ENCODE results near the gene C16orf54.
"Not testable (repeated sequence)": the region's sequence is repeated elsewhere in the genome, so short reads cannot be mapped to it uniquely, and the experiment has no call there.

The C16orf54 gene

DNA sequence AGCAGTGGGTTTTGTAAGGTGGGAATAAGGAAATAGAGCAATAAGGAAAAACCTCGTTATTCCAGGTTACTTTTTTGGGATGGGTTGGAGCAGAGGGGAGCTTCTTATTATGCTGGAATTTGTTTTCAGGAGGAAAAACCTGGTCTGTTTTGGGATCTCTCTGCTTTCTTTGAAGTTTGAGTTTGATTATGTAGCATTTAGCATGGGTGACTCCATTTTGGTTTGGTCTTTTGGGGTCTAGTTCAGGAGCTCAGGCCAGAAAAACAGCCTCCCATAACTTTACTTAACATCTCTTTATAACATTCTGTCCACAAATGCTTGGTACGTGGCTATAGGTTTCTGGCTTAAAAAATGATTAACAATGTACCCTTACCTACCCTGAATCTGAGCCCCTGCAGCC, 23.7 kb upstream of the C16orf54 start:
- in situ Hi-C loops (cut with HindIII; ENCODE audit: low sequenced_read_pairs) = no loop called here

DNA sequence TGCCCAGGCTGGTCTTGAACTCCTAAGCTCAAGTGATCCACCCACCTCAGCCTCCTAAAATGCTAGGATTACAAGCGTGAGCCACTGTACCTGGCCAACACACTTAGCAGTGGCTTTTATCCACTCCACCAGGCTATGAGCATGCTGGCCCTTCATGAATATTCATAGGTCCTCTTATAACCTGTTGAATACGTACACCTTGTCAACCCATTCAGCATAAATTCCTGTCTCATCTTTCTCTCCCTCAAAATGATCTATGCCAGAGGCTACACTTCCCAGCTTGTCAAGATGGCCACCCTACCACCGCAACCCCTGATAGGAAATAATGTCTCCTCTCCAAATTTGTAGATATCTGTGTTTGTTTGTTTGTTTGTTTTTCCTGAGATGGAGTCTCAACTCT, 21.3 kb upstream of the C16orf54 start:
- in situ Hi-C loops (cut with HindIII; ENCODE audit: low sequenced_read_pairs) = no loop called here

DNA sequence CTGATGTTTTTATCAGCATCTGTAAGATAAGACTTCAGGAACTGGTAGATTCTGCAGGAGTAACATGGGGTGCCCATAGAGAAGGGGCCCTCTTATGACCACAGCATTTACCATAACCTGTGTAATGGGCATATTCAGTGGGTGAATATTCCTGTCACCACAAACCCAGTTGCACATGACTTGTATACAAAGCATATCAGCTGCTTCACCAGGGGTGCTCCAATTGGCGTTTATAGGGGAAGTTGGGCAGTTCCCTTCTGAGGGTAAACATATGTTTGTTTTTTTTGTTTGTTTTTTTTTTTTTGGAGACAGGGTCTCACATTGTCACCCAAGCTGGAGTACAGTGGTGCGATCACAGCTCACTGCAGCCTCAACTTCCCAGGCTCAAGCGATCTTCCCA, 20.8 kb upstream of the C16orf54 start:
- in situ Hi-C loops (cut with HindIII; ENCODE audit: low sequenced_read_pairs) = no loop called here

DNA sequence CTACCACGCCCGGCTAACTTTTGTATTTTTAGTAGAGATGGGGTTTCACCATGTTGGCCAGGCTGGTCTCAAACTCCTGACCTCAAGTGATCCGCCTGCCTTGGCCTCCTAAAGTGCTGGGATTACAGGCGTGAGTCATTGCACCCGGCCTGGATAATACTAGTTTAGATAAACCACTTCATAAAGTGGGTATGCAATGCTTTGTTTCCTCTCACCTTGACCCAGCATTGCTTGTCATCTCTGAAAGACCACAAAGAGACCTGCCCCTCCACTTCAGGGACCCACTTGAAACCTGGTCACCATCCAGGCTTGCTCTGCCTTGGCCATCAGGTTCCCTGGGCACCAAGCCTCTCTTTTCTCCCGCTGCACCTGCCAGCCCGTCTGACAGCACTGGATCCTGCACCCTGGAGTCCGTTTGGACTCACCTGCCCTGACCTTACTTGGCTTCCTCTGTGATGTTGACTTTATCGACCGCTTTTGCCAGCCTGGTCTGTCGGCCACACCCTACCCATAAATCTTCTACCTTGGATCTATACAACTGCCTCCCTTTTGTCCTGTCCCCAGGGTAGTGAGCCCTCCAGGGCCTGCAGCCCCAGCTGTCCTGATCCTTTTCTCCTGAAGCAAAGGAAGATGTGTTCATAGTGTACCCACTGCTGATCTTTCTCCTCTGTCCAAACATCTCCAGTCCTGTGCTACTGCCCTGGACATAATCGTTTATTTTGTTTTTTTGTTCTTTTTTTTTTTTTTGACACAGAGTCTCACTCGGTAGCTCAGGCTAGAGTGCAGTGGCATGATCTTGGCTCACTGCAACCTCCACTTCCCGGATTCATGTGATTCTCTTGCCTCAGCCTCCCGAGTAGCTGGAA, 19.6 kb upstream of the C16orf54 start:
- in situ Hi-C loops (cut with HindIII; ENCODE audit: low sequenced_read_pairs) = no loop called here

DNA sequence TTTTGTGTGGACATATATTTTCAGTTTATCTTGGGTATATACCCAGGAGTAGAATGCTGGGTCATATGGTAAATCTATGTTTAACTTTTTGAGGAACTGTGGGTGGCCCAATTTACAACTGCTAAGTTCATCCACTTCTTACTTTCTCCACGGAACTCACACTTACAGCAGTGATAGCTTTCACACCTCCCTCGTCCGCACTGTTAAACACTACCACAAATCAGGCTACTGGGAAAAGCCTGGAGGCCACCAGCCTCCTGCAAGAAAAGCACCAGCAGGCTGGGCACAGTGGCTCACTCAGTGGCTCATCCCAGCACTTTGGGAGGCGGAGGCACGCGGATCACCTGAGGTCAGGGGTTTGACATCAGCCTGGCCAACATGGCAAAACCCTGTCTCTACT, 17.5 kb upstream of the C16orf54 start:
- in situ Hi-C loops (cut with HindIII; ENCODE audit: low sequenced_read_pairs) = no loop called here

DNA sequence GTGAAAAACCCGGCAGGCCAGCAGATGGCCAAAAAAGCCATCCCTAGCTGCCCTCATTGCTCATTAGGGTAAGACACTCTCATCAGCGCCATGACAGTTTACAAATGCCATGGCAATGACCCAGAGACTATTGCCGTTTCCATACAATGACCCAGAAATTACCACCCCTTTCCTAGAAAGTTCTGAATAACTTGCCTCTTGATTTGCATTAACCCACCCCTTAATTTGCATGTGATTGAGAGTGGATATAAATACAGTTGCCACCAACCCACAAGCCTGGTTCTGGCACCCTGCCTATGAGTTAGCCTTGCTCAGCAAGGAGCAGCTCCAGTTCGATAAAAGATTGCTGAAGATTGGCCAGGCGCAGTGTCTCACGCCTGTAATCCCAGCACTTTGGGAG, 16.1 kb upstream of the C16orf54 start:
- in situ Hi-C loops (cut with HindIII; ENCODE audit: low sequenced_read_pairs) = no loop called here

DNA sequence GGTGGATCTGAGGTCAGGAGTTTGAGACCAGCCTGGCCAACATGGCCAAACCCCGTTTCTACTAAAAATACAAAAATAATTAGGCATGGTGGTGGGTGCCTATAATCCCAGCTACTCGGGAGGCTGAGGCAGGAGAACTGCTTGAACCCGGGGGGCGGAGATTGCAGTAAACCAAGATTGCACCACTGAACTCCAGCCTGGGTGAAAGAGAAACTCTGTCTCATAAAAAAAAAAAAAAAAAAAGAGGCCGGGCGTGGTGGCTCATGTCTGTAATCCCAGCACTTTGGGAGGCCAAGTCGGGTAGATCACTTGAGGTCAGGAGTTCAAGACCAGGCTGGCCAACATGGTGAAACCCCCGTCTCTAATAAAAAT, 15.5 kb upstream of the C16orf54 start:
- in situ Hi-C loops (cut with HindIII; ENCODE audit: low sequenced_read_pairs) = not testable (repeated sequence)

DNA sequence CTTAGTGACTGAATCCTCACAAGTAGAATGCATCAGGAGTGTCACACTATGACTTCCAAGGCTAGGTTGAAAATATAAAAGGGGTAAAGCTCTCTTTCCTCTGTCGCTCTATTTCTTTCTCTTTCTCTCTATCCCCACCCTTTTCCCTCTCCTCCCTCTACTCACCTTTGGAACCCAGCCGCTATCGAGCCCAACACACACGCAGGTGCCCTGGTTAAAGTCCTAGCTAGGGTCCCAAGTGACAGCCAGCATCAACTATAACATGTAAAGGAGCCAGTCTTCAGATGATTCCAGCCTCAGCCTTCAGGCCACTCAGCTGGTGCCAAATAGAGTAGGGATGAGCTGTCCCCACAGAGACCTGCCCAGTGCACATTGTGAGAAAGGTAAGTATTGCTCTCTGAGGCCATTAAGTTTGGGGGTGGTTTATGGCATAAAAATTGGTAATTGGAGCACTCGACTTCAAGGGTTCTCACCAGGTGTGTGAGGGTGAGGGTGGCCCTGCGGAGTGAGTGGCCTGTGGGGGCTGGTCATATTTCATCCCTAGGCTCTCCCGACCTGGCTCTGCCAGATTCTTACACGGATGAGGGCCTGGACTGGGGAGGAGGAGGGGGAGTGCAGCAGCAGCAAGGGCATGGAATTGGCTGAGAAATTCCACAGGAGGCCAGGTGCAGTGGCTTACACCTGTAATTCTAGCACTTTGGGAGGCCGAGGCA, 14.9 kb upstream of the C16orf54 start:
- in situ Hi-C loops (cut with HindIII; ENCODE audit: low sequenced_read_pairs) = no loop called here

DNA sequence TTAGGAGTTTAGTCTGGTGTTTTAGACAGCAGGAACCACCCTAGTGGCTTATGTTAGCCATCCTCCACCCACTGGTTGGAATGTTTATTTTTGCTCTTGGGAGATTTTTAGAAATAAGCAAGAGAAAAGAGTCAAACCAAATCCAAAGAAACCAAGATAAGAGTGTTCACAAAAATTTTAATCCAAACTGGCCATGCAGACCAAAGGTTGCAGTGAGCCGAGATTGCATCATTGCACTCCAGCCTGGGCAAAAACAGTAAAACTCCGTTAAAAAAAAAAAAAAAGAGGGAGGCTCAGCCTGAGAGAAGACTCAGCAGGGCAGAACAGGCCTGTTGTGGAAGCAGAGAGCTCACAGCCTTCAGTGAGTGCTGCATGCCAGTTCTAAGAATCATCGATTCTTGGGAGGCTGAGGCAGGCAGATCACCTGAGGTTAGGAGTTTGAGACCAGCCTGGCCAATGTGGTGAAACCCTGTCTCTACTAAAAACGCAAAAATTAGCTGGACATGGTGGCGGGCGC, 12.2 kb upstream of the C16orf54 start:
- in situ Hi-C loops (cut with HindIII; ENCODE audit: low sequenced_read_pairs) = no loop called here

DNA sequence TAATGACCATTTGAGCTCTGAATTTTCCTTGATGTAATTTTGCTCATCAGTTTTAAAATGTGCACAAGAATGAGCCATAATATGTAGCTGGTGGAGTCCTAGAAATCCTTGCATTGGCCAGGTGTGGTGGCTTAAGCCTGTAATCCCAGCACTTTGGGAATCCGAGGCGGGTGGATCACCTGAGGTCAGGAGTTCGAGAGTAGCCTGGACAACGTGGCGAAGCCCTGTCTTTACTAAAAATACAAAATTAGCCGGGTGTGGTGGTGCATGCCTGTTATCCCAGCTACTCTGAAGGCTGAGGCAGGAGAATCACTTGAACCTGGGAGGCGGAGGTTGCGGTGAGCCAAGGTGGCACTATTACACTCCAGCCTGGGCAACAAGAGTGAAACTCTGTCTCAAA, 11.3 kb upstream of the C16orf54 start:
- in situ Hi-C loops (cut with HindIII; ENCODE audit: low sequenced_read_pairs) = not testable (repeated sequence)

DNA sequence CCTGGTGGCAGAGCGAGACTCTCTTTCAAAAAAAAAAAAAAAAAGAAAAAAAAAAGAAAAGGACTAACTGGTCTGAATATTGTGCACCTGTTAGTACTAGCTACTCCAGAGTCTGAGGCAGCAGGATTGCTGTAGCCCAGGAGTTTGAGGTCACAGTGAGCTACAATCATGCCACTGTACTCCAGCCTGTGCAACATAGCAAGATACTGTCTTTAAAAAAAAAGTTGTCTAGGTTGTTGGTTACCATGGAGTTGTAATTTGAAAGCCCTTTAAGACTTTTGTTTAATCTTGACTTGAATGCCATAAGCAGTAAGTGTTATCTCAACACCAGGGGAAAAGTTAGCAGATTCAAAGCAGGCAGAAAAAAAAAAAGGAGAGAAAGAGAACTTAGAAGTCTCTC, 10.9 kb upstream of the C16orf54 start:
- in situ Hi-C loops (cut with HindIII; ENCODE audit: low sequenced_read_pairs) = no loop called here

DNA sequence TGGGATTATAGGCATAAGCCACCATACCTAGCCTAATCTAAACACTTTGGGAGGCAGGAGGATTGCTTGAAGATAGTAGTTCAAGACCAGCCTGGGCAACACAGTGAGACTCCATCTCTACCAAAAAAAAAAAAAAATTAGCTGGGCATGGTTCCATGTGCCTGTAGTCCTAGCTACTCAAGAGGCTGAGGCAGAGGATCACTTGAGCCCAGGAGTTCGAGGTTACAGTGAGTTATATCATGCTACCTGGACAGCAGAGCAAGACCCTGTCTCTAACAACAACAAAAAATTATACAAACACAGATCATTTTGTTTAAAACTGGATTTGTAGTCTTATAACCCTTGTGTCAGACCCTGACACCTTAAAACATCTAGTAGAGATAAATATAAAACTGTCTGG, 7.7 kb upstream of the C16orf54 start:
- in situ Hi-C loops (cut with HindIII; ENCODE audit: low sequenced_read_pairs) = no loop called here

DNA sequence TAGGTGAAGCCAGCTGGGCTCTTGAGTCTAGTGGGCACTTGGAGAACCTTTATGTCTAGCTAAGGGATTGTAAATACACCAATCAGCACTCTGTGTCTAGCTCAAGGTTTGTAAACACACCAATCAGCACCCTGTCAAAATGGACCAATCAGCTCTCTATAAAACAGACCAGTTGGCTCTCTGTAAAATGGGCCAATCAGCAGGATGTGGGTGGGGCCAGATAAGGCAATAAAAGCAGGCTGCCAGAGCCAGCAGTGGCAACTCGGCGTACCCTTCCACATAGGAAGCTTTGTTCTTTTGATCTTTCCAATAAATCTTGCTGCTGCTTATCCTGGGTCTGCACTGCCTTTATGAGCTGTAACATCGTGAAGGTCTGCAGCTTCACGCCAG, 3.0 kb upstream of the C16orf54 start:
- in situ Hi-C loops (cut with HindIII; ENCODE audit: low sequenced_read_pairs) = not testable (repeated sequence)

DNA sequence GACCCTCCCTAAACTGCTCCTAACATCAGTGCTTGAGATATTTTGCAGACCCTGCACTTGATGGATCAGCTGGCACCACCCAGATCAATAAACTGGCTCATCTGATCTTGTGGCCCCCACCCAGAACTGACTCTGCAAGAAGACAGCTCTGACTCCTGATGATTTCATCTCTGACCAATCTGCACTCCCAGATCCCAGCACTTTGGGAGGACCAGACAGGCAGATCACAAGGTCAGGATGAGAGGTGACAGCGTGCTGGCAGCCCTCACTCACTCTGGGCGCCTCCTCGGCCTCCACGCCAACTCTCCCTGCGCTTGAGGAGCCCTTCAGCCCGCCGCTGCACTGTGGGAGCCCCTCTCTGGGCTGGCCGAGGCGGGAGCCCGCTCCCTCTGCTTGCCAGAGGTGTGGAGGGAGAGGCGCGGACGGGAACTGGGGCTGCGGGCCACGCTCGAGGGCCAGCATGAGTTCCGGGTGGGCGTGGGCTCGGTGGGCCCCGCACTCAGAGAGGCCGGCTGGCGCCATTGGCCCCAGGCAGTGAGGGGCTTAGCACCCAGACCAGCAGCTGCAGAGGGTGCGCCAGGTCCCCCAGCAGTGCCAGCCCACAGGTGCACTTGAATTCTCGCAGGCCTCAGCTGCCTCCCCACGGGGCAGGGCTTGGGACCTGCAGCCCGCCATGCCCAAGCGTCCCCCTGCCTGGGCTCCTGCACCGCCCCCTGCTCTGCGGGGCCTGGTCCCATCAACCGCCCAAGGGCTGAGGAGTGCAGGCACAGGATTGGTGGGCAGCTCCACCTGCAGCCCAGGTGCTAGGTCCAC, 2.4 kb upstream of the C16orf54 start:
- in situ Hi-C loops (cut with HindIII; ENCODE audit: low sequenced_read_pairs) = no loop called here

DNA sequence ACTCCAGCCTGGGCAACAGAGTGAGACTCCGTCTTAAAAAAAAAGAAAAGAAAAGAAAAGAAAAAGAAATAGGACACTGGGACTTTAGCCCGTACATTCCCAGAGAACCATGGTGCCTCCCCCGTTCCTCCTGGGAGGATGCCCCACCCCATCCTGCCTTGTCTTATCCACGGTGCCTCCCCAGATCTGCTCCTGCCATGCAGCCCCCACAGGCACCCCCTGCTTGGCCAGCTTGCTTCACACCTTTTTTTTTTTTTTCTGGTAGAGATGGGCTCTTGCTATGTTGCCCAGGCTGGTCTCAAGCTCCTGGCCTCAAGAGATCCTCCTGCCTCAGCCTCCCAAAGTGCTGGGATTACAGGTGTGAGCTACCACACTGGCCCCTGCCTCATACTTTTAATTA, 728 bp upstream of the C16orf54 start:
- in situ Hi-C loops (cut with HindIII; ENCODE audit: low sequenced_read_pairs) = not testable (repeated sequence)

DNA sequence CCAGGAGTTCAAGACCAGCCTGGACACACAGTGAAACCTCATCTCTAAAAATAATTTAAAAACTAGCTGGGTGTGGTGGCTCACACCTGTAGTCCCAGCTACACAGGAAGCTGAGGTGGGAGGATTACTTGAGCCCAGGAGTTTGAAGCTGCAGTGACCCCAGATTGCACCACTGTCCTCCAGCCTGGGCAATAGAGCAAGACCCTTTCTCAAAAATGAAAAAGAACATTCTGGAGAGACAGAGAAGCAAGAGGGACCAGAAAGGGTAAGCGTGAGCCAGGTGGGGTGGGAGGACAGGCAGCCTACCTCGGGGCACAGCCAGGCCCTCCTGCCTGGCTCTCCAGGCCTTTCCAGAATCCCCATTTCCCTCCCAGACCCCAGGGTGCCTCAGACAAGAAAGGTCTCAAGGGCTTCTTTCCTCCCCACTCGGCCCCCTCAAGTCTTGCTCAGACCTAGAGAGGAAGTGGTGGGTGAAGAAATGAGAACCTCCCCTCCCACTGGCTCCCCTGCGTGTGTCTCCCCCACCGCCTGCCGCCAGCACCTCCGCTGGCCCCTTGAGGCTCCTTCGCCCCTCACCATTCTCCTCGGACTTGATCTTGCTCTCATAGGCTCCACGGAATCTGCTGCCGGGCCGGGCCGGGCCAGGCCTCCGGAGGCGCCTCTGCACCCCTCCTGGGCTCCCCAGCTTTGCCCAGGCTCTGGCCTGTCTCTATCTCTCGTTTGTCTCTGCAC, 503 bp downstream of the C16orf54 start:
- in situ Hi-C loops (cut with HindIII; ENCODE audit: low sequenced_read_pairs) = no loop called here

DNA sequence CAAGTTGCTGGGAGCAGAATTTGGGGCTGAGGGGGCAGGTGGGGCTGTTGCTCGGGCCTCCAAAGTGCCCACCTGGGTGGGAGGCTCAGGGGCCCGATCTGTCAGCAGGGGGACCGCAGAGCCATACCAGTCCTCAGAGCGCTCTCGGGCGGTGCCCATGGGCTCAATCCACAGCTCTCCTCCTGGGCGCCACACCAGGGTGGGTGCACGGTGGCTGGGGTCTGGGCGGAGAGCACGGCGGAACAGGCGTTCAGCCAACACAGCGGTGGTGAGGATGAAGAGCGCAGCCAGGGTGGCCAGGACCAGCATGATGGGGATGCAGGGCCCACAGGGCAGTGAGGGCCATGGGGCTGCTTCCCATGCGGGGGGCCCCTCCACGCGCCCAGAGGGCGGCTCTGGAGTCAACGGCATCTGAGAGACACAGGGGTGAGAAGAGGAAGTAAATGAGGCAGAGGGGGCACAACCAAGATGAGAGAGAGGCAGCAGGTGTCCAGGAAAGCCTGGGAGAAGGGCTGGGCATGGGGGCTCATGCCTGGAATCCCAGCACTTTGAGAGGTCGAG, 1.2 kb downstream of the C16orf54 start:
- in situ Hi-C loops (cut with HindIII; ENCODE audit: low sequenced_read_pairs) = no loop called here

DNA sequence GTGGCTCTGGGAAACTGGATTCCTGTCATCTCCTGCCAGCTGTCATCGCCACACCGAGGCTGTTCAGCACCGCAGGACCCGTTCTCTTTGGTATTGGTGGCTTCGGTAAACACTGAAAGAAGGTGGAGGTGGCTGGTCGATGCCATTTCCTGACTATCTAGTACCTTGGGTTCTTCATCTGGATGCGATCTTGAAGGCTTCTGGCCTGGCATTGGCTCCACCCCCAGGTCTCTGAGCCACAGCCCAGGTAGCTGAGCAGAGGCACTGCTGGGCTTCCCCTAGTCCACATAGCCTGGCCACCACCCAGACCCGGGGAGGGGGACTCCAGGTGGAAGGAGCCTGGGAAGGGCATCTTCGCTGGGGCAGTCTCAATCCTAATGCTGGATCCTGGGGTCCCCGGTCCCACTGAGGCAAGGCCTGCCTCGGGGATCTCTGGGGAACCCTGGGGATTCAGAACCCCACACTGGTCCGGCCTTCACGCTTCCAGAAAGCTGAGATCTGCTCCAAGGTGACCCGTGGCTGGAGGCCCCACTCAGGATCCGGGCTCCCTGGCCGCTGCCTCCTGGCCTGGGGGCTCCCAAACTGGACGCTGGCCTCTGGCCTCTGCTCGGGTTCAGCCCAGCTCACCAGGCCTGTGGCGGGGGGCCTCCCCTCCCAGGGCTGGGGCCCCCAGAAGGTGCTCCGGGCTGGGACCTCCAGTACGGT, 1.8 kb downstream of the C16orf54 start:
- in situ Hi-C loops (cut with HindIII; ENCODE audit: low sequenced_read_pairs) = no loop called here

DNA sequence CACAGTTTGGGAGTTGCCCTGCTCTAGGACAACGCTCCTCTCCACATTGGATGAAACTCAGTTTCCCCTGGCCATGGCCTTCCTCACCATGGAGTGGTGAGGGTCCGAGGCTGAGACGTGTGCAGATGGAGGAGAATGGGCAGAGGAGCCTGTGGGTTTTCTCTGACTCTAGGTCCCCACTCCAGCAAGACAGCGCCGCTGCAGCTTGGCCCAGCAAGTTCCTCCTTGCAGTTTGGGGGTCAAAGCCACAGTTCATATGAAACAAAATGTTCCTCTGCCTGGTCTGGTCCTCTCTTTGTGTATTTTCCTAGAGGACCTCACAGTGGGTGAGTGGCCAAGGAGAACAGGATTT, 2.3 kb downstream of the C16orf54 start:
- in situ Hi-C loops (cut with HindIII; ENCODE audit: low sequenced_read_pairs) = no loop called here
